RPMI8226 (cell line): ENCODE data around the gene ZNF439.
"Not testable (repeated sequence)": the region's sequence is repeated elsewhere in the genome, so short reads cannot be mapped to it uniquely, and the experiment has no call there.

ENCODE experiments used
- DNase-seq: peaks from one replicate; pipeline ENCODE4 v3.0.0-alpha.2; 2015

The ZNF439 gene

DNA sequence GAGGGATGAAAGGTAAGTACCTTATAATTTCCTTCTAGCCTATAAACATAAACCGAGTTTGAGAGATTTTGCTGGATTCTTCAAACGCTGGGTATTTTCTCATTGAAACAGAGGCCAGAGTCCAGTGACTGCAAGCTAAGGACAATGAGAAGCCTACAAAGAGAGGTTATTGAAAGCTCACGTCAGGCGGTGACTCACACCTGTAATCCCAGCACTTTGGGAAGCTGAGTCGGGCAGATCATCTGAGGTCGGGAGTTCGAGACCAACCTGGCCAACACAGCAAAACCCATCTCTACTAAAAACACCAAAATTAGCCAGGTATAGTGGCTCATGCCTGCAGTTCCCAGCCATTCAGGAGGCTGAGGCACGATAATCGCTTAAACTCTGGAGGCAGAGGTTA lies 24.1 kb downstream of the ZNF439 start:
- no peak for DNase-seq

GRCh38 chr19:11873762-11874161 lies 25.2 kb downstream of the ZNF439 start:
- no peak for DNase-seq

DNA sequence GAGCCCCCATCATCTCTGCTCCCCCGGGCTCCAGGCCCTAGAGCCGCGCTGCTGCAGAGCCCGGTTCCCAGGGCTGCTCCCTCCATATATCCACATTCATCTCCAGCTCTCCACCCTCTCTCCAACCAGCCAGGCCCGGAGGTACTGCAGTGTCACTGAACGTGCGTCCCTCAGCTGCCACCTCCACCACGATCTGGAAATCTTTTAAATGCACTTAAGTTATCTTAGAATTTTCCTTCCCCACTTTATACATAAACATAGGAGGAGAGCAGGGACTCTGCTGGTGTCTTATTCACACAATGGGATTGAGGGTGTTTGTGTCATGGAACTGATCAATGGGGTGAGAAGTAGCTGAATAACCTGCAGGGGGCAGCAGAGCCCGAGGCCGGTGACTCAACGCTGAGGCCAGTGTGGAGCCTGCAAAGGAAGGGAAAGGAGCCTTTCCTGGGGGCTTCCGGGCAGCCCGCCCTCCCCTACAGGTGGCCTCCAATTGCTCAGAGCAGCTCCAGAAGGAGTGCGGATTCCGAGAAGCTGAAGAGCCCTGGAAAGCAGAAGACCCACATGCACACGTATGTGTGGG lies 31.3 kb downstream of the ZNF439 start:
- DNase-seq, result peak; percentile 25

DNA sequence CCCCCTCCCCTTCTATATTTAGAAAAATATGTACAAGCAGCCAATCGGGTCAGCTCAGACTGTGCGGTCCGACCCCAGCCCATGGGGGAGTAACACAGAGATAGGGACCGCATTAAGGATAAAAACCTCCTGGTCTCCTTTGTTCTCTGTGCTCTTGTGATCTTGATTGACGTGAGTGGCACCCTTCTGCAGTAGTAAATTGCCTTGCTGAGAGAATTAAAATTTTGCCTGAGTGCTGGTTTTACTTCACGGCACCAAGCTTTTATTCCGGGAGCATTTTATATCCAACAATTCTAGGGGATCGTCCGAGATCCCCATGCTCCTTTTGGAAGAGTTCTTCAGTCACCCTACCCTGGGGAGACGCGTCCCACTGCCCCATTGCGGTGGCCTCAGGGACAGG lies 32.1 kb downstream of the ZNF439 start:
- DNase-seq, result no peak

GRCh38 chr19:11881151-11881800 lies 32.8 kb downstream of the ZNF439 start:
- DNase-seq, result peak; percentile 74

GRCh38 chr19:11882606-11883005 lies 34.1 kb downstream of the ZNF439 start:
- DNase-seq, result no peak

- no peak for DNase-seq
Observed at GRCh38 chr19:11887234-11887610, 38.7 kb downstream of the ZNF439 start.

DNA sequence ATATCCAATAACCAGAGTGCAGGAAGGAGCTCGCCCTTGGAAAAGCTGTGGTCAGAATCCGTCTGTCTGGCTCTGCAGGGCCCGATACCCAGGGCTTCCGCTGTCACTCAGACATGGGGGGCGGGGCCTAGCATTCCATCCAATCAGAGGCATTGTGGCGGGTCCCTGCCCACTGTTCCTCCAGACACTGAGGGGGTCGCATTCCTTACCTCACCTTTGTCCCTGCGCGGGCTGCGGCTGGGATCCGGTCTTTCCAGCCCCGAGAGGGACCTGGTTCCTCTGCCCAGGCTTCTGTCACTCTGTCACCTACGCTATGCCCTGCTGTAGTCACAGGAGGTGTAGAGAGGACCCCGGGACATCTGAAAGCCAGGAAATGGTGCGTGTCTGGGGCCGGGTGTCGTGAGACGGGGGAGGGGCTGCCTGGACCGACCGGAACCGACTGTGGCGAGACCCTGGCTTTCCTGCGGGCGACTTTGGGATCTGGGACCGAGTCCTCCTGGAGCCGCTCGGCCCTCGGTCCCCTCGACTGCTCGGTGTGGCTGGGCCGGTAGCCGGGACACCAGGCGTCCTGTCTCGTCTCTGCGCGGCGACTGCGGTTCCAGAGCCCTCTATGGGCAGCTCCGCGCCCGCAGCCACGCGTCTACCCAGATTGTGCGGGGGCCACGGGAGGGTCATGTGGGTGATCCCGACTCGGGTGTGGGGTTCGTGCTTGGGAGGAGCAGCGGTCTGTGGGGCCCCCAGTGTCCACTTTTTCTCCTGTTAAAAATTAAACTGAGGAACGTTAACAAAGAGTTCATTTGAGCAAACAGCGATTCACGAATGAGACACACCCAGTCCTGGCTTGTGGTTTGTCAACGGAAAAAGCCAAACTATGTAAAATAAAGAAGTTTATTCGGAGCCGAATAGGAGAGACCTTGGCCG lies 39.3 kb downstream of the ZNF439 start, which contains the start of gene ZNF69:
Gene ZNF69 (plus strand): TSS at position 172 of the 921 bp plus-strand sequence. CDS start 142 bp downstream, at position 314.
- peak; percentile 4 for DNase-seq

DNA sequence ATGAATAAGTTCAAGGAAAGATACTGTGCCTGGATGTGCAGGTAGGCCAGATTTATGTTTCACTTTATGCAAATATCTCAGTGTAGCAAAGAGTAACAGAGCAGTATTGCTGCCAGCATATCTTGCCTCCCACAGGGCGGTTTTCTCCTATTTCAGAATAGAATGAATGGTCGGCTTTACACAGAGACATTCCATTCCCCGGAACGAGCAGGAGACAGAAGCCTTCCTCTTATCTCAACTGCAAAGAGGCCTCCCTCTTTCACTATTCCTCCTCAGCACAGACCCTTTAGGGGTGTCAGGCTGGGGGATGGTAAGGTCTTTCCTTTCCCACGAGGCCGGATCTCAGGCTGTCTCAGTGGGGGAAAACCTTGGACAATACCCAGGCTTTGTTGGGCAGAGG lies 41.4 kb downstream of the ZNF439 start:
- DNase-seq, result not testable (repeated sequence)

DNA sequence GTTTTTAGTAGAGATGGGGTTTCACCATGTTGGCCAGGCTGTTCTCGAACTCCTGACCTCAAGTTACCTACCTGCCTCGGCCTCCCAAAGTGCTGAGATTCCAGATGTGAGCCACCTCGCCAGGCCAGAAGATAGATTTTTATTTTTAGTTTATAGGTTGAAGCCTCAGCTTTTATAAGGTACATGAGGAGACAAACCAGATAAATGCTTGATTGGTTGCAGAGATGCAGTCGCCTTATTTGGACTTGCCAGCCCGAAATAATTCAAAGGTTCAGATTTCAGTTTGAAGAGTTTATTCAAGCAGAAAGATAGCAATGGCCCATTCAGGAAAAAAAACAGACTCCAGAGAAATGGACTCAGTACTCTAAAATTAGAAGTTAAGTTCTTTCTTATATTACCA lies 42.1 kb downstream of the ZNF439 start:
- DNase-seq, result no peak

DNA sequence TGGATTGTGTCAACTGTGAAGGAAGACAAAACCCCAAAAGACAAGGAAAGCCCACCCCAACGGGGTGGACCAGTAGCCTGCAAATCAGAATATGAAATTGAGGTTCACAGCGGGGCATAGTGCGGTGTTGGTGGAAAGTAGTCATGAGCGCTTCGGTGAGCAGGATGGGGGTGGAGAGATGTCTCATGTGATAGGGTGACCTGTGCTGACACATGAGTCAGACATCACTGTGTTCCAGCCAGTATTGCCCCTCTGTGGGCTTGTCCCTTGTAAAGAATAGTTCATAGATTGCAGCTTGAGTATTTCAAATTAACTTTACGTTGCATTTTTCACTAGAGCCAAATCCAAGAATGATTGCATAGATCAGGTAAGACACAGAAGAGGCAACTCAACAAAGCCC lies 46.3 kb downstream of the ZNF439 start:
- no peak for DNase-seq

DNA sequence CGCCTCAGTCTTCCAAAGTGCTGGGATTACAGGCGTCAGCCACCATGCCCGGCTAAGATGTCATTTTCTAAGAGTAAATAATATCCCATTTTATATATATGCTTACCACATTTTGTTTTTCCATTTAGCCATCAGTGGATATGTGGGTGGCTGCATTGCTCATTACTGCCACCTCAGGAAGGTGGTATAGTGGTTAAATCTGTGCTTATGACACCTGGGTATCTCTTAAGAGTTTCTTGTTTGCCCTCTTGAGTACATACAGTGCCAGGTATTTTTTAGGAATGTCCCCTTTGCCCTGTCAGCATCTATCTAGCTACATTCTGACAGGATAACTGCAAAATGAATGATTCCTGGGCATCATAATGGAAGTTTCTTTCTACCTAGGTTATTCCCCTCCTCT lies 53.7 kb downstream of the ZNF439 start:
- no peak for DNase-seq

DNA sequence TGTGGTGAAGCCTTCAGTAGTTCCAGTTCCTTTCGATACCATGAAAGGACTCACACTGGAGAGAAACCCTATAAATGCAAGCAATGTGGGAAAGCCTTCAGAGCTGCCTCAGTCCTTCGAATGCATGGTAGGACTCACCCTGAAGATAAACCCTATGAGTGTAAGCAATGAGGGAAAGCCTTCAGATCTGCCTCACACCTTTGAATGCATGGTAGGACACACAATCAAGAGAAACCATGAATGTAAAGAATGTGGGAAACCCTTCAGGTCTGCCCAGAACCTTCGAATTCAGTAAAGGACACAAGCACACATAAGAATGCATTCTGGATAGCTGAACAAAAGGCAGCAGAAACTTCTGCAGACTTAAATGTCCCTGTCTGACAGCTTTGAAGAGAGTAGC lies 57.4 kb downstream of the ZNF439 start:
- DNase-seq, result no peak

GRCh38 chr19:11911937-11912336 lies 63.4 kb downstream of the ZNF439 start:
- not testable (repeated sequence) for DNase-seq

DNA sequence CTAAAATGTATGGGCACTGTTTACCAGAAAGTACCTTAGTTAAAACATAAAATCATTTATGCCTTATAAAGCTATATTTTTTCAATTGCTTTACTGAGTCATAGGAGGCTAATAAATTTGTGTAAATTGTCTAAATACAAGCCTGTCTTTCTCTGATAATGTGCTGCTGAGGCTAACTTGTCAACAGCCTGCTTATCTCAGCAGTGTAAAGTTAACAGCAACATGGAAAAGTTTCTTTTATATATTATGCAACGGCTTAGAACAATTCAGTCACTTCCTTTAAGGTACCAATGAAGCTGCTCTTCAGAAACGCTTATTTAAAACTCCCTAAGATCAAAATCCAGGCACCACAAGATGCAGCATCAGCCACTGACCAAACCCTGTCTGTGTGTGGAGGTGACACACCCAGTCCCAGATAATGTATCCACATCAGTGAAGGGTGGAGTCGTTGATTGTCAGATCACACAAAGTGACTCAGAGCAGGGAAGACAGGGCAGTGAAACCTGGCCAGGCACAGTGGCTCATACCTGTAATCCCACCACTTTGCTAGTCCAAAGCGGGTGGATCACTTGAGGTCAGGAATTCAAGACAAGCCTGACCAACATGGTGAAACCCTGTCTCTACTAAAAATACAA lies 66.0 kb downstream of the ZNF439 start:
- DNase-seq, result not testable (repeated sequence)
